Stimulated activated CD8-positive, alpha-beta memory T cell treated with anti-CD3 and anti-CD28 coated beads, Interleukin-2, amount 100 ng/mL, for 48 hours (primary cell): ENCODE data around the gene SLC24A3.

ENCODE experiments used
- DNase-seq, 2 donors: peaks; one replicate each; pipeline ENCODE4 v3.0.0-alpha.2; 2020; ENCODE audit warnings: low read depth in 2 of 2

Gene SLC24A3

GRCh38 chr20:19341348-19342053 lies 129.1 kb downstream of the SLC24A3 start:
- DNase-seq: no peak

- DNase-seq: no peak
Measured at GRCh38 chr20:19344341-19344740, 131.9 kb downstream of the SLC24A3 start.

- no peak for DNase-seq
Measured at GRCh38 chr20:19347943-19348456, 135.6 kb downstream of the SLC24A3 start.

GRCh38 chr20:19348582-19348981 lies 136.1 kb downstream of the SLC24A3 start:
- DNase-seq: no peak

GRCh38 chr20:19349879-19350278 lies 137.4 kb downstream of the SLC24A3 start:
- DNase-seq: no peak

- no peak for DNase-seq
Measured at GRCh38 chr20:19351542-19351941, 139.1 kb downstream of the SLC24A3 start.

GRCh38 chr20:19354950-19355349 lies 142.5 kb downstream of the SLC24A3 start:
- DNase-seq: no peak

- DNase-seq: no peak
Measured at GRCh38 chr20:19361790-19362189, 149.3 kb downstream of the SLC24A3 start.

GRCh38 chr20:19363476-19363875 lies 151.0 kb downstream of the SLC24A3 start:
- DNase-seq: no peak

- DNase-seq: no peak
Measured at GRCh38 chr20:19367591-19367990, 155.1 kb downstream of the SLC24A3 start.

- no peak for DNase-seq
Measured at GRCh38 chr20:19368351-19368750, 155.9 kb downstream of the SLC24A3 start.

GRCh38 chr20:19370076-19371075 lies 157.9 kb downstream of the SLC24A3 start:
- no peak for DNase-seq

GRCh38 chr20:19371112-19371511 lies 158.7 kb downstream of the SLC24A3 start:
- no peak for DNase-seq

GRCh38 chr20:19374216-19374615 lies 161.8 kb downstream of the SLC24A3 start:
- no peak for DNase-seq

- DNase-seq: no peak
Measured at GRCh38 chr20:19375395-19375794, 163.0 kb downstream of the SLC24A3 start.

- DNase-seq: no peak
Measured at GRCh38 chr20:19375801-19376200, 163.4 kb downstream of the SLC24A3 start.

- DNase-seq: no peak
Measured at GRCh38 chr20:19376451-19377229, 164.2 kb downstream of the SLC24A3 start.

- no peak for DNase-seq
Measured at GRCh38 chr20:19378058-19378457, 165.6 kb downstream of the SLC24A3 start.

- DNase-seq: no peak
Measured at GRCh38 chr20:19380211-19380610, 167.8 kb downstream of the SLC24A3 start.

GRCh38 chr20:19381947-19382346 lies 169.5 kb downstream of the SLC24A3 start:
- no peak for DNase-seq

GRCh38 chr20:19382386-19383340 lies 170.2 kb downstream of the SLC24A3 start:
- no peak for DNase-seq
